Adrenal gland (tissue), 5 donors: ENCODE measurements around the gene EZH2.

Experiments used
- CTCF ChIP-seq, 6 experiments: fragments of 450-650 bp in 4 of 6; fragments of 200-600 bp in 2 of 6; sonication (generic) in 1 of 6; IDR thresholded peaks; 1 replicate in 5 of 6; 2 replicates in 1 of 6; pipeline versions ENCODE4 v1.5.1 to v1.8.0; 2016 to 2021; ENCODE audit warnings: antibody characterized with exemption in 6 of 6, mild to moderate bottlenecking in 2 of 6, moderate library complexity in 1 of 6
- POLR2A ChIP-seq, 2 donors: fragments of 450-650 bp; IDR thresholded peaks; one replicate each; pipeline ENCODE4 v1.6.1; 2017; ENCODE audit warnings: antibody characterized with exemption in 2 of 2, mild to moderate bottlenecking in 2 of 2, moderate library complexity in 1 of 2
- donor health status: DM: no; HTN: no; CAD: no.

DNA sequence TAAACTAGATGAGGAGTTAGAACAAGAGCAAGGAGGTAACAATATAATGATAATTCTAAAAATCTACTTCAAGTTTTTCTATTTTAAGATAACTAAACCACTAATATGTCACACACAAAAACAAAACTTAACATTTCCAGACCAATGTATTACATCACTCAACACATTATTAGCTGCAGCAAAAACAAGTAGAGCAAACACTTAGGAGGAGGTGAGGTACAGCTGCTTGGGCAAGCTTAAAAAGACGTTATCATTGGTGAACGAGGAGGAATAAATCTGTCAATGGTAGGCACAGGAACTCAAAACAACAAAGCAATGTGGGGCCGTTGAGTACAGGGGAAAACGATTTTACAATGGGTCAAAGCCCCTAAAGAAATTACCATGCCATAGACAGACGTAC, 58.8 kb downstream of the EZH2 start:
- TF ChIP-seq CTCF (IDR thresholded peaks at IDR 0.05), result no peak
- no peak for TF ChIP-seq POLR2A (IDR thresholded peaks at IDR 0.05)
